ENCODE measurements around the gene TTC17.

The TTC17 gene, protein sequence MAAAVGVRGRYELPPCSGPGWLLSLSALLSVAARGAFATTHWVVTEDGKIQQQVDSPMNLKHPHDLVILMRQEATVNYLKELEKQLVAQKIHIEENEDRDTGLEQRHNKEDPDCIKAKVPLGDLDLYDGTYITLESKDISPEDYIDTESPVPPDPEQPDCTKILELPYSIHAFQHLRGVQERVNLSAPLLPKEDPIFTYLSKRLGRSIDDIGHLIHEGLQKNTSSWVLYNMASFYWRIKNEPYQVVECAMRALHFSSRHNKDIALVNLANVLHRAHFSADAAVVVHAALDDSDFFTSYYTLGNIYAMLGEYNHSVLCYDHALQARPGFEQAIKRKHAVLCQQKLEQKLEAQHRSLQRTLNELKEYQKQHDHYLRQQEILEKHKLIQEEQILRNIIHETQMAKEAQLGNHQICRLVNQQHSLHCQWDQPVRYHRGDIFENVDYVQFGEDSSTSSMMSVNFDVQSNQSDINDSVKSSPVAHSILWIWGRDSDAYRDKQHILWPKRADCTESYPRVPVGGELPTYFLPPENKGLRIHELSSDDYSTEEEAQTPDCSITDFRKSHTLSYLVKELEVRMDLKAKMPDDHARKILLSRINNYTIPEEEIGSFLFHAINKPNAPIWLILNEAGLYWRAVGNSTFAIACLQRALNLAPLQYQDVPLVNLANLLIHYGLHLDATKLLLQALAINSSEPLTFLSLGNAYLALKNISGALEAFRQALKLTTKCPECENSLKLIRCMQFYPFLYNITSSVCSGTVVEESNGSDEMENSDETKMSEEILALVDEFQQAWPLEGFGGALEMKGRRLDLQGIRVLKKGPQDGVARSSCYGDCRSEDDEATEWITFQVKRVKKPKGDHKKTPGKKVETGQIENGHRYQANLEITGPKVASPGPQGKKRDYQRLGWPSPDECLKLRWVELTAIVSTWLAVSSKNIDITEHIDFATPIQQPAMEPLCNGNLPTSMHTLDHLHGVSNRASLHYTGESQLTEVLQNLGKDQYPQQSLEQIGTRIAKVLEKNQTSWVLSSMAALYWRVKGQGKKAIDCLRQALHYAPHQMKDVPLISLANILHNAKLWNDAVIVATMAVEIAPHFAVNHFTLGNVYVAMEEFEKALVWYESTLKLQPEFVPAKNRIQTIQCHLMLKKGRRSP

DNA sequence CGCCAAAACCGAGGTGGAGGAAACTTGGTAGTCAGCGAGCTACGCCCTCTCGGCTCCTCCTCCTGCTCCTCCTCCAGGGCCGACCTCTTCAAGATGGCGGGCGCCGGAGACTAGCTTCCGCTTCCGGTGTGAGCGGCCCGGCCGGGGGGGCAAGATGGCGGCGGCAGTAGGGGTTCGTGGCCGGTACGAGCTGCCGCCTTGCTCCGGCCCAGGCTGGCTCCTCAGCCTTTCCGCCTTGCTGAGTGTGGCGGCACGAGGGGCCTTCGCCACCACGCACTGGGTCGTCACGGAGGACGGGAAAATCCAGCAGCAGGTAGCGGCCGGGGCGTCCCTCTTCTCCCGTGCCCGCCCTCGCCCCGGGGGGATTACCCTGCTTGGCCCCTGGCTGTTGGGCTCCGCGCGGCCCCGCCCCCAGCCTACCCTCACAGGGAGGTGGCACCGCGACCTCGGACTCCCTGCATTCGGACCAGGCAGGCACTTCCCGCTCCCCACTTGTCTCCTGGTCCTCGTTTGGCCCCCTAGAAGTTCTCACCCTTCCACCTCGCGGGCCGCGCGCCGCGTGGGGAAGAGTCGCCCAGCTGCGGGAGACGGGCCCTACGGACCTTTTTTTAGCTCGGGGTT, at the start of gene TTC17:
TSS of gene TTC17 (plus strand) at position 120 of the 621 bp plus-strand sequence. CDS start at position 155, 35 bp downstream.
- TF ChIP-seq, protein P1, sequence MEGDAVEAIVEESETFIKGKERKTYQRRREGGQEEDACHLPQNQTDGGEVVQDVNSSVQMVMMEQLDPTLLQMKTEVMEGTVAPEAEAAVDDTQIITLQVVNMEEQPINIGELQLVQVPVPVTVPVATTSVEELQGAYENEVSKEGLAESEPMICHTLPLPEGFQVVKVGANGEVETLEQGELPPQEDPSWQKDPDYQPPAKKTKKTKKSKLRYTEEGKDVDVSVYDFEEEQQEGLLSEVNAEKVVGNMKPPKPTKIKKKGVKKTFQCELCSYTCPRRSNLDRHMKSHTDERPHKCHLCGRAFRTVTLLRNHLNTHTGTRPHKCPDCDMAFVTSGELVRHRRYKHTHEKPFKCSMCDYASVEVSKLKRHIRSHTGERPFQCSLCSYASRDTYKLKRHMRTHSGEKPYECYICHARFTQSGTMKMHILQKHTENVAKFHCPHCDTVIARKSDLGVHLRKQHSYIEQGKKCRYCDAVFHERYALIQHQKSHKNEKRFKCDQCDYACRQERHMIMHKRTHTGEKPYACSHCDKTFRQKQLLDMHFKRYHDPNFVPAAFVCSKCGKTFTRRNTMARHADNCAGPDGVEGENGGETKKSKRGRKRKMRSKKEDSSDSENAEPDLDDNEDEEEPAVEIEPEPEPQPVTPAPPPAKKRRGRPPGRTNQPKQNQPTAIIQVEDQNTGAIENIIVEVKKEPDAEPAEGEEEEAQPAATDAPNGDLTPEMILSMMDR (IDR thresholded peaks at IDR 0.05; ENCODE audit: low read depth, low read length), result no peak
- DNase-seq (ENCODE audit: low read depth in 2 of 2), result peak; percentile 92 to 93
- H3K4me3 ChIP-seq (replicated peaks in 1 of 2; ENCODE audit: low read depth in 2 of 2, low read length in 2 of 2), result peak within 1 kb of the TSS; percentile 97 to 100

DNA sequence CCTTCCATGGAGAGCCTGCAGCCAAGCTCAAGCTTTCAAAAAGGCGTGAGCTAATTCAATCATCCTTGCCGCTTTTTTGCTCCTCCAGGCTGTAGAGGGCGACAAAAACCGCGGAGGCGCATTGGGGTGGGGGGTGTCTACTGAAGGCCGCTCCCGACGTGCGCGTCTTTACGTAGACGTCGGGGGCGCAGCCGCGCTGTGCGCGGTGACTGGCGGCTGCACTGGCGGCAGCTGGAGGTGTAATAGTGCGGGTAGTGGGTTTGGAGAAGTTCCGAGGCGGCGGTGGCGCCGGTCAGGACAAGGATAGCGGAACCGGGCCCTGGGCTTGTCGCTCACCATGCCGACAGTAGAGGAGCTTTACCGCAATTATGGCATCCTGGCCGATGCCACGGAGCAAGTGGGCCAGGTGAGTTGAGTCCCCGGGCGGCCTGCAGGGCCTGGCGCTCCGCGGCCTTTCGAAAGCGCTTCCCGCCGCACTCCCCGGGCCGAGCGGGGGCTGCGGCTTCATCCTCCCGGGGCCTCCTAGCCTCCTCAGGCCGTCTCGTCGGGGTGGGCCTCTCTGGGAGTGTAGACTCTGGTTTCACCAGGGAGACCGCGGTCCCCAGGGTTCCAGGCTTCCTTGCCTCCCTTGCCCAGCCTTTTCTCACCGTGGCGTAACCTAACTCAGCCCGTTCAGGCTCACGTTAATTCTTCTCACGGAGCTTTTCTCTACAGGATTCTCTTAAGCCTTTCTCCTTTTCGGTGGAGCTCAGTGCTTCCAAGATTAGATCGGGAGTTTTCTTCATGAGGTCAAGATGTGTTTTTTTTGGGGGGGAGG, 46.7 kb upstream of the TTC17 start, which contains the start of gene API5:
TSS of gene API5 (plus strand) at position 206 of the 817 bp plus-strand sequence. CDS start at position 338, 132 bp downstream.
- peak within 1 kb of the TSS; percentile 87 to 90 for H3K4me3 ChIP-seq (replicated peaks in 1 of 2; ENCODE audit: low read depth in 2 of 2, low read length in 2 of 2)
- peak; percentile 95 for DNase-seq (ENCODE audit: low read depth in 2 of 2)
- TF ChIP-seq, protein P1 (IDR thresholded peaks at IDR 0.05; ENCODE audit: low read depth, low read length), result peak; percentile 76

DNA sequence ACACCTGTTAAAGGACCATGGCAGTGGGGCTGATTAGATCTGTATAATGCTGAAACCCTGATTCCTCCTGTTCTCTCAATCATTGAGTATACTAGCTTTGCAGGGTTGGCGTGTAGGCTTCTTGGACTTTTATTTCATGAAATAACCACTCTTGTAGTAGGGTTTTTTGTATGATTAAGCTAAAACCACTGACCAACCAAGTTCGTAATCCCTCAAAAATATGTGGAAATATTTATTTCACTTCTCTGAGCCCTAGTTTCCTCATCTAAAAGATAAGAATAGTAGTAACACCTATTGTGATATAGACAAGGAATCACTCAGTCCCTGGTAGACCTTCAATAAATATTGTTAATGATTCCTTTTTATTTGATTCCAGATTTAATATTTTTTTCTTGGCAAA, 42.8 kb upstream of the TTC17 start:
- TF ChIP-seq, protein P1 (IDR thresholded peaks at IDR 0.05; ENCODE audit: low read depth, low read length), result no peak
- no peak overlapping the region for H3K4me3 ChIP-seq (replicated peaks in 1 of 2; ENCODE audit: low read depth in 2 of 2, low read length in 2 of 2)
- DNase-seq (ENCODE audit: low read depth in 2 of 2), result no peak

DNA sequence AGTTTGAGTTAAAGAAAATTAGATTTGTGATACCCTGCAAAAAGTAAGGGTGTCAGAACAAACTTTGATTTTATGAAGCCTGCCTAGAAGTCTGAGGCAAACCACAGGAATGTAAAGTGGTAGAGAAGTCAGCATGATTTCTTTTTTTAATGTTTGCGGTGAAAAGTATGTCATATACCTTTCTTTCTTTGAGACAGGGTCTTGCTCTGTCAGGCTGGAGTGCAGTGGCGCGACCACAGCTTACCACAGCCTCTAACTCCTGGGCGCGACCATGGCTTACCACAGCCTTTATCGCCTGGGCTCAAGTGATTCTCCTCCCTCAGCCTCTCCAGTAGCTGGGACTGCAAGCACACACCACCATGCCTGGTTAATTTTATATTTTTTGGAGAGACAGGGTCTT, 42.3 kb upstream of the TTC17 start:
- no peak overlapping the region for H3K4me3 ChIP-seq (replicated peaks in 1 of 2; ENCODE audit: low read depth in 2 of 2, low read length in 2 of 2)
- peak; percentile 8 to 15 for DNase-seq (ENCODE audit: low read depth in 2 of 2)
- TF ChIP-seq, protein P1 (IDR thresholded peaks at IDR 0.05; ENCODE audit: low read depth, low read length), result no peak

DNA sequence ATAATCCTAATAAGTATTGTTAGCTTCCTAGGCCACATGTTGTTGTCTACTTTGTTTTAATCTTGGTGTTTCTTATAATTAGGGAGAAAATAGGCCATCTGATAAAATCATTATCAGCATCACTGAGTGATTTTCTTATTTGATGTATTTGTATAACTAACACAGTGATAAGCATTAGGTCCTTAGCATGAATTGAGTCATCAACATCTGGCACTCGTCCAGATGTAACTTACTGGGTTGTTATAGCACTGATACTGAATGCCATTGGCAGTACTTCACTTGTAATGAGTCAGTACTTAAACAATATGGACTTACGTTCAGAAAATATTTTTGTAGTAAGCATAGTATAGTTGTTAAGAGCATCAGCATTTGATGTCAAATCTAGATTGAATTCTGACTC, 30.7 kb upstream of the TTC17 start:
- TF ChIP-seq, protein P1 (IDR thresholded peaks at IDR 0.05; ENCODE audit: low read depth, low read length), result no peak
- DNase-seq (ENCODE audit: low read depth in 2 of 2), result peak; percentile 88 to 98
- no peak overlapping the region for H3K4me3 ChIP-seq (replicated peaks in 1 of 2; ENCODE audit: low read depth in 2 of 2, low read length in 2 of 2)

Data from cardiac fibroblast (primary cell).